KMS-11 (cell line): ENCODE results near the gene ADGRL4.

ENCODE experiments used
- H2AFZ ChIP-seq: fragments of 200-600 bp; sonication (generic); 2 replicates; pipeline ENCODE4 v1.6.1; 2016; ENCODE audit warnings: antibody characterized with exemption, mixed run types, low read depth
- H3K27ac ChIP-seq: fragments of 200-600 bp; sonication (generic); 2 replicates; pipeline ENCODE4 v1.6.1; 2016; ENCODE audit warnings: mild to moderate bottlenecking, mixed run types
- H3K27me3 ChIP-seq: fragments of 200-600 bp; sonication (generic); 2 replicates; pipeline ENCODE4 v1.6.1; 2017; ENCODE audit warnings: mild to moderate bottlenecking, low read depth, mixed run types, moderate library complexity; ENCODE audit not compliant: insufficient read depth
- H3K36me3 ChIP-seq: fragments of 200-600 bp; sonication (generic); 2 replicates; pipeline ENCODE4 v1.6.1; 2017; ENCODE audit warnings: mild to moderate bottlenecking, mixed run types; ENCODE audit not compliant: insufficient read depth
- H3K4me1 ChIP-seq: fragments of 200-600 bp; sonication (generic); 2 replicates; pipeline ENCODE4 v1.6.1; 2016; ENCODE audit warnings: mild to moderate bottlenecking, low read depth, mixed run types; ENCODE audit not compliant: poor library complexity, severe bottlenecking
- H3K4me2 ChIP-seq: fragments of 200-600 bp; sonication (generic); 2 replicates; pipeline ENCODE4 v1.7.0; 2016; ENCODE audit warnings: mild to moderate bottlenecking, mixed run types
- H3K4me3 ChIP-seq: fragments of 200-600 bp; sonication (generic); IDR thresholded peaks from 2 replicates; pipeline ENCODE4 v1.6.1; 2017; ENCODE audit warnings: low read depth, low read length, mixed read lengths; ENCODE audit not compliant: insufficient read depth
- H3K79me2 ChIP-seq: fragments of 200-600 bp; sonication (generic); 2 replicates; pipeline ENCODE4 v1.6.1; 2016; ENCODE audit warnings: low read depth, mixed run types; ENCODE audit not compliant: insufficient read depth
- H3K9ac ChIP-seq: fragments of 200-600 bp; sonication (generic); 2 replicates; pipeline ENCODE4 v1.6.1; 2016; ENCODE audit warnings: mild to moderate bottlenecking, mixed run types
- H4K20me1 ChIP-seq: fragments of 200-600 bp; sonication (generic); 2 replicates; pipeline ENCODE4 v1.6.1; 2016; ENCODE audit warnings: mild to moderate bottlenecking, mixed run types; ENCODE audit not compliant: insufficient read depth
- CTCF ChIP-seq: fragments of 200-600 bp; sonication (generic); conservative IDR thresholded peaks from 2 replicates; pipeline ENCODE4 v1.6.1; 2017; ENCODE audit warnings: low read depth, mild to moderate bottlenecking, antibody characterized with exemption, low read length, moderate library complexity, mixed read lengths

ADGRL4 gene

DNA sequence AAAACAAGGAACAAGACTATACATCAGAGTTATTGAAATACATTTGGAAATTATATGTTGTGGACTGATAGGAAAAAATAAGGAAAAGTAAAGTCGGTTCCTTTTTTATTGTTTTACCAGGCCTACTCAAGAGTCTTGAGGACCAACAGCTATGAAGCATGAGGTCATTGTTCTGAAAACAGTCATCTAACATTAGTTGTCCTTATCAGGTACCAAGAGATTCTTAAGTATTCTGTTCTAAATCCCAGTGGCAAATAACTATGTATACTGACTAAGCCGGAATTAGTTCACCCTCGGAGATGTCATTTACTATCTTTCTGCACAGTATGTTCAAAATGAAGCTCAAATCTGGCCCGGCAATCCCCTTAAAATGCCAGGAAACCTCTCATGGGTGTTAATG is 585 bp downstream of the ADGRL4 start:
- Histone ChIP-seq H3K9ac (no peak overlapping the region), H3K79me2 (no peaks in the 10 kb centered on the region), H4K20me1 (no peaks in the 10 kb centered on the region), H3K4me2 (no peak overlapping the region), H3K27me3 (no peaks in the 10 kb centered on the region), H2AFZ (no peak overlapping the region), H3K36me3 (no peaks in the 10 kb centered on the region), H3K4me1 (no peaks in the 10 kb centered on the region), H3K27ac (no peak overlapping the region), H3K4me3 (no peak overlapping the region)
- TF ChIP-seq CTCF = no peak

DNA sequence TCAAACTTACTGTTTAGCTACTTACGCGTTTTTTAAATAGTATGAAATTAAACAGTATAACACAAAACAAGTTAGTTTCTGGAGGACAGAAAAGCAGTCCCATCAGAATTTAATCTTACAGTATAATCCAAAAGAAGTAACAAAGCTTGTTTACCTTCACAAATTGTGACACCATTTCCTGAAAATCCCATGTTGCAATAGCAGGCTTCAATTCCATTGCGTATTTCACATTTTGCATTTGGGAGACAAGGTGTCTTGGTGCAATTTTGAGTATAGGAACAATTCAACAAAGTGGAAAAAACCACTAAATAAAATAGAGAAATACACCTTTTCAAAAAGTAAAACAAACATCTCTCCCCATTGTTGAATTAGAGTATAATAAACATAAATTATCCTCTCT is 1.6 kb downstream of the ADGRL4 start:
- H3K79me2 ChIP-seq = no peaks in the 10 kb centered on the region
- H2AFZ ChIP-seq = no peak overlapping the region
- no peak overlapping the region for H3K4me2 ChIP-seq
- H4K20me1 ChIP-seq = no peaks in the 10 kb centered on the region
- no peak overlapping the region for H3K27ac ChIP-seq
- TF ChIP-seq CTCF = no peak
- no peaks in the 10 kb centered on the region for H3K36me3 ChIP-seq
- H3K4me1 ChIP-seq = no peaks in the 10 kb centered on the region
- no peaks in the 10 kb centered on the region for H3K27me3 ChIP-seq
- H3K9ac ChIP-seq = no peak overlapping the region
- no peak overlapping the region for H3K4me3 ChIP-seq

- no peak overlapping the region for H3K27ac ChIP-seq
- no peak overlapping the region for H3K9ac ChIP-seq
- no peaks in the 10 kb centered on the region for H3K79me2 ChIP-seq
- no peak overlapping the region for H3K4me3 ChIP-seq
- no peaks in the 10 kb centered on the region for H4K20me1 ChIP-seq
- H3K36me3 ChIP-seq = no peaks in the 10 kb centered on the region
- no peak for TF ChIP-seq CTCF
- H2AFZ ChIP-seq = no peak overlapping the region
- H3K4me1 ChIP-seq = no peaks in the 10 kb centered on the region
- no peak overlapping the region for H3K4me2 ChIP-seq
- H3K27me3 ChIP-seq = no peaks in the 10 kb centered on the region
These were observed 9.7 kb downstream of the ADGRL4 start for GRCh38 chr1:78996791-78997190.

DNA sequence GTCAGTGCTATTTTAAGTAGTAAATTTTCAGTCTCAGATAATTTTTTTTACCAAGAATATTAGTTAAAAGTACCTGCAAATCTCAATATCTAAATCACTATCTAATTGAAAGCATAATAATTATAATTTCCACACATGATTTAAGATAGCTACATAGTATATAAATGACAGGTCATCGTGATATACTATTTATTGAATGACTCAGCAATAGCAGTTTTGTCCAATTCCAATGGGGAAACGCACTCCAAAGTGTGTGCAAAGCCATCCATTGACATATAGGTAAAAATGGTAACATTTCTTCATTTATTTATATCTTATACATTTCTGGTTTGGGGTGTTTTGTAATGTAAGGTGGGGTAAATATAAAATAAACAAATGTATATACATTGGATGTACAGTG is 19.5 kb downstream of the ADGRL4 start:
- Histone ChIP-seq H3K27me3 (no peaks in the 10 kb centered on the region), H3K9ac (no peak overlapping the region), H3K79me2 (no peaks in the 10 kb centered on the region), H3K36me3 (no peaks in the 10 kb centered on the region), H2AFZ (no peak overlapping the region), H3K4me1 (no peaks in the 10 kb centered on the region), H4K20me1 (no peaks in the 10 kb centered on the region), H3K4me3 (no peak overlapping the region), H3K4me2 (no peak overlapping the region), H3K27ac (no peak overlapping the region)
- TF ChIP-seq CTCF = no peak

DNA sequence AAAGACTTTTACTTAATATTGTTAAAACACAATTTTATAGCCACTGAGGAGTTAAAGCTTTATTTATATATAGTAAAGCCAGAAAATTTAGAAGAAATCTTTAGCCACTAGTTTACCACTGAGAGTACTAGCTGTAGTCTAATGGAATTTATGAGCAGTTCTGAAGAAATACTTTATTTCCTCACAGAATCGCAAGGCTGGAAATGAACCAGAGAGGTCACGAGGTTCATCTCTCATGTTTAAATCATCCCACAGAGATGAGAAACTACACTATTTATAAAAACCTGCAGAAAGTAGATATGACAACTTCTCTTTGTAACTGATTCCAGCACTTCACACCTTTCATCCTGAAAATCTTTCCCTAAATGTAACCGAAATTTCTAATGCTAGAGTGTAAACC is 26.0 kb downstream of the ADGRL4 start:
- Histone ChIP-seq H3K27ac (no peak overlapping the region), H3K27me3 (no peaks in the 10 kb centered on the region), H4K20me1 (no peaks in the 10 kb centered on the region), H2AFZ (no peak overlapping the region), H3K36me3 (no peaks in the 10 kb centered on the region), H3K4me3 (no peak overlapping the region), H3K4me1 (no peaks in the 10 kb centered on the region), H3K79me2 (no peaks in the 10 kb centered on the region), H3K4me2 (no peak overlapping the region), H3K9ac (no peak overlapping the region)
- TF ChIP-seq CTCF = no peak
